GM12878 (cell line): ENCODE data around the gene MAP4. TPM values are rescaled to one million over a fixed set of nuclear protein-coding genes. Genes with fewer than 3 reads are reported as not detected.
"Not testable (repeated sequence)": the region's sequence is repeated elsewhere in the genome, so short reads cannot be mapped to it uniquely, and the experiment has no call there.

Experiments
- ATAC-seq: fragments of 200-7000 bp; cut with Tn5 transposase; 3 replicates; pipeline ENCODE4 v1.9.1; 2020; ENCODE audit warnings: mild to moderate bottlenecking, moderate library complexity
- BruUV-seq: library from RNA; stranded (reverse); fragments of 400-500 nt; replicated peaks from 2 replicates; lab custom pipeline; 2021; lab: Mats Ljungman, UMichigan
- CTCF ChIA-PET: fragments of 300-600 bp; sonication (Branson Sonifier 250); formaldehyde crosslinking; extraction: SDS; loops from one replicate; lab custom pipeline; 2021; ENCODE audit warnings: inconsistent platforms; lab: Yijun Ruan, JAX
- POLR2A ChIA-PET: fragments of 350-600 bp; formaldehyde crosslinking; extraction: SDS; loops from one replicate; lab custom pipeline; 2021; ENCODE audit warnings: inconsistent platforms; lab: Charles Lee
- RAD21 ChIA-PET: fragments of 300-600 bp; sonication (Branson Sonifier 250); formaldehyde crosslinking; loops from one replicate; lab custom pipeline; 2023; ENCODE audit warnings: antibody characterized with exemption; ENCODE audit not compliant: unreplicated experiment; lab: Charles Lee
- SMC1A ChIA-PET: fragments of 300-600 bp; sonication (Branson Sonifier 250); formaldehyde crosslinking; loops from one replicate; lab custom pipeline; 2023; ENCODE audit not compliant: unreplicated experiment, uncharacterized antibody; lab: Charles Lee
- DNase-seq: peaks from one replicate; pipeline ENCODE4 v3.0.0-alpha.2; 2011; ENCODE audit warnings: low read depth, low spot score
- FAIRE-seq: peaks from 3 replicates; lab custom pipeline; 2011; peaks lifted over from hg19 to GRCh38; lab: Jason Lieb, UNC
- H2AFZ ChIP-seq: 2 replicates; pipeline ENCODE4 v1.6.0; 2011; ENCODE audit warnings: low read depth, low read length, control low read depth; ENCODE audit not compliant: control insufficient read depth
- H3K27ac ChIP-seq: 2 replicates; pipeline ENCODE4 v1.5.1; 2011; ENCODE audit warnings: control low read depth; ENCODE audit not compliant: control insufficient read depth, insufficient read depth
- H3K27me3 ChIP-seq, 2 experiments: replicated peaks in 1 of 2; 2 replicates each; pipeline versions ENCODE4 v1.6.0 to v1.6.1; 2011; ENCODE audit warnings: low read length in 1 of 2; ENCODE audit not compliant: control insufficient read depth in 2 of 2, insufficient read depth in 2 of 2
- H3K36me3 ChIP-seq, 2 experiments: 2 replicates each; pipeline ENCODE4 v1.5.1; 2011; ENCODE audit warnings: low read length in 1 of 2; ENCODE audit not compliant: control insufficient read depth in 2 of 2, insufficient read depth in 2 of 2
- H3K4me1 ChIP-seq: 2 replicates; pipeline ENCODE4 v1.6.1; 2011; ENCODE audit warnings: mild to moderate bottlenecking, low read length, moderate library complexity, mixed read lengths; ENCODE audit not compliant: control insufficient read depth, insufficient read depth
- H3K4me2 ChIP-seq: 2 replicates; pipeline ENCODE4 v1.6.0; 2011; ENCODE audit warnings: control low read depth; ENCODE audit not compliant: control insufficient read depth, insufficient read depth
- H3K4me3 ChIP-seq: fragments of 200-600 bp; sonication (generic); 2 replicates; pipeline ENCODE4 v1.5.1; 2016
- H3K79me2 ChIP-seq: 2 replicates; pipeline ENCODE4 v1.6.0; 2011; ENCODE audit warnings: low read length; ENCODE audit not compliant: control insufficient read depth, insufficient read depth
- H3K9ac ChIP-seq: 2 replicates; pipeline ENCODE4 v1.8.0; 2011; ENCODE audit warnings: low read length, control low read depth, mixed read lengths; ENCODE audit not compliant: control insufficient read depth, insufficient read depth
- H3K9me3 ChIP-seq: replicated peaks from 3 replicates; pipeline ENCODE4 v1.5.1; 2011; ENCODE audit warnings: mild to moderate bottlenecking, low read length; ENCODE audit not compliant: control insufficient read depth, insufficient read depth
- H4K20me1 ChIP-seq: 2 replicates; pipeline ENCODE4 v1.6.0; 2011; ENCODE audit not compliant: control insufficient read depth, insufficient read depth
- CHD1 ChIP-seq: IDR thresholded peaks from 2 replicates; pipeline ENCODE4 v1.6.1; 2012; ENCODE audit warnings: low read depth, low read length, improper control_type of control experiment
- CREB1 ChIP-seq: IDR thresholded peaks from 2 replicates; pipeline ENCODE4 v1.6.1; 2012; ENCODE audit warnings: low read depth, mild to moderate bottlenecking, inconsistent platforms
- E2F8 ChIP-seq: fragments of 450-650 bp; IDR thresholded peaks from 2 replicates; pipeline ENCODE4 v1.6.1; 2018; ENCODE audit warnings: mild to moderate bottlenecking, low read depth, moderate library complexity; ENCODE audit not compliant: partially characterized antibody
- IKZF2 ChIP-seq, 2 experiments: fragments of 450-650 bp; IDR thresholded peaks; 2 replicates each; pipeline ENCODE4 v1.6.1; 2017; ENCODE audit warnings: mild to moderate bottlenecking in 2 of 2, moderate library complexity in 2 of 2
- NFIC ChIP-seq: IDR thresholded peaks from 2 replicates; pipeline ENCODE4 v1.6.1; 2012; ENCODE audit warnings: low read depth, mild to moderate bottlenecking, inconsistent platforms, low read length, moderate library complexity
- NR2C2 ChIP-seq: IDR thresholded peaks from 2 replicates; pipeline ENCODE4 v1.6.1; 2011; ENCODE audit warnings: borderline replicate concordance, low read depth; ENCODE audit not compliant: control insufficient read depth, insufficient read length
- POLR2A ChIP-seq: IDR thresholded peaks from 2 replicates; pipeline ENCODE4 v1.6.1; 2011; ENCODE audit warnings: low read depth, mild to moderate bottlenecking, low read length
- POU2F2 ChIP-seq: IDR thresholded peaks from 3 replicates; pipeline ENCODE4 v1.6.1; 2011; ENCODE audit warnings: low read depth, mild to moderate bottlenecking, low read length, borderline replicate concordance
- SREBF1 ChIP-seq: IDR thresholded peaks from 2 replicates; pipeline ENCODE4 v1.6.1; 2012; ENCODE audit warnings: mild to moderate bottlenecking, low read length
- whole genome bisulfite sequencing: methylation state at CpG from one replicate; pipeline ENCODE4 v1.1.6; 2016; ENCODE audit warnings: low lambda C conversion rate; ENCODE audit not compliant: insufficient replicate concordance, insufficient coverage; ENCODE audit errors: missing lambda C conversion rate; 5-methylcytosine and 5-hydroxymethylcytosine counted together
- in situ Hi-C: fragments of 300-500 bp; cut with MboI; formaldehyde crosslinking; loops from 9 replicates; pipeline ENCODE4 v1.14.3; 2018; ENCODE audit warnings: mixed read lengths
- intact Hi-C: fragments of 100-400 bp; cut with micrococcal nuclease; formaldehyde crosslinking; loops from one replicate; pipeline ENCODE4 v1.14.2; 2022; ENCODE audit not compliant: unreplicated experiment
- polyA plus RNA-seq, 11 experiments: library from polyadenylated mRNA; depleted of rRNA in 4 of 11; unstranded in 6 of 11; stranded (reverse) in 5 of 11; fragments of >200 nt; fragmentation: Nextera tagmentation in 4 of 11; fragmentation: Illumina TruSeq in 1 of 11; extraction: Ambion mirVana in 4 of 11; extraction: Trizol in 1 of 11; gene quantifications; 1 replicate in 1 of 11; 2 replicates in 10 of 11; pipeline versions ENCODE4 v1.2.1 to v1.2.3, GENCODE V29; 2011 to 2016; ENCODE audit warnings: inconsistent platforms in 2 of 11, missing spikeins in 2 of 11, low read depth in 1 of 11
- total RNA-seq, 4 experiments: library from RNA; depleted of rRNA in 3 of 4; stranded (reverse); fragments of >200 nt in 3 of 4; fragmentation: Illumina TruSeq in 1 of 4; extraction: Trizol in 1 of 4; gene quantifications; 2 replicates each; pipeline versions ENCODE4 v1.2.1 to v1.2.3, GENCODE V29; 2013 to 2021
- TF ChIP-seq, protein P1 (sequence below): fragments of 150-350 bp; IDR thresholded peaks from 2 replicates; pipeline ENCODE4 v1.6.1; 2014; ENCODE audit warnings: mild to moderate bottlenecking, low read depth, low read length

Gene MAP4
- total and polyA plus RNA-seq, 10 of the 15 experiments (the other 5 are each of a cell fraction or from before 2014, with no cell fraction given), result 22.2 to 145 (median 47.2) TPM

- TF ChIP-seq, protein P1, sequence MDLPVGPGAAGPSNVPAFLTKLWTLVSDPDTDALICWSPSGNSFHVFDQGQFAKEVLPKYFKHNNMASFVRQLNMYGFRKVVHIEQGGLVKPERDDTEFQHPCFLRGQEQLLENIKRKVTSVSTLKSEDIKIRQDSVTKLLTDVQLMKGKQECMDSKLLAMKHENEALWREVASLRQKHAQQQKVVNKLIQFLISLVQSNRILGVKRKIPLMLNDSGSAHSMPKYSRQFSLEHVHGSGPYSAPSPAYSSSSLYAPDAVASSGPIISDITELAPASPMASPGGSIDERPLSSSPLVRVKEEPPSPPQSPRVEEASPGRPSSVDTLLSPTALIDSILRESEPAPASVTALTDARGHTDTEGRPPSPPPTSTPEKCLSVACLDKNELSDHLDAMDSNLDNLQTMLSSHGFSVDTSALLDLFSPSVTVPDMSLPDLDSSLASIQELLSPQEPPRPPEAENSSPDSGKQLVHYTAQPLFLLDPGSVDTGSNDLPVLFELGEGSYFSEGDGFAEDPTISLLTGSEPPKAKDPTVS, result no peak
- TF ChIP-seq NR2C2, result no peak
- TF ChIP-seq SREBF1, result no peak
- TF ChIP-seq E2F8, result no peak
- TF ChIP-seq NFIC, result no peak
- no peak for TF ChIP-seq CHD1
- no peak for TF ChIP-seq CREB1
- no peak for TF ChIP-seq IKZF2 (IDR thresholded peaks at IDR 0.05)
- no peak for TF ChIP-seq POLR2A
- TF ChIP-seq POU2F2, result no peak
Measured at GRCh38 chr3:48064292-48064829, 48.1 kb upstream of the MAP4 start (continued).

DNA sequence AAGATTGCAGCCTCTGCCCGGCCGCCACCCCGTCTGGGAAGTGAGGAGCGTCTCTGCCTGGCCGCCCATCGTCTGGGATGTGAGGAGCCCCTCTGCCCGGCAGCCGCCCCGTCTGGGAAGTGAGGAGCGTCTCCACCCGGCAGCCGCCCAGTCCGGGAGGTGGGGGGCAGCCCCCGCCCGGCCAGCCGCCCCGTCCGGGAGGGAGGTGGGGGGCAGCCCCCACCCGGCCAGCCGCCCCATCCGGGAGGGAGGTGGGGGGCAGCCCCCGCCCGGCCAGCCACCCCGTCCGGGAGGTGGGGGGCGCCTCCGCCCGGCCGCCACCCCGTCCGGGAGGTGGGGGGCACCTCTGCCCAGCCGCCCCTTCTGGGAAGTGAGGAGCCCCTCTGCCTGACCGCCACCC lies 45.4 kb upstream of the MAP4 start:
- ATAC-seq, RAD21 ChIA-PET, H4K20me1 ChIP-seq, H3K9me3 ChIP-seq, CTCF ChIA-PET, DNase-seq, H3K9ac ChIP-seq, H3K27me3 ChIP-seq, SMC1A ChIA-PET, BruUV-seq, H3K36me3 ChIP-seq, H3K4me3 ChIP-seq, H3K4me2 ChIP-seq, POLR2A ChIA-PET, in situ Hi-C loops, FAIRE-seq, intact Hi-C loops, H3K27ac ChIP-seq, H3K4me1 ChIP-seq, H2AFZ ChIP-seq: not testable (repeated sequence)
- 99% methylated on average over 13 of the region's 33 CpGs for WGBS
- peaks cover 51% of the 10 kb centered on the region for H3K79me2 ChIP-seq
